ENCODE results near the gene NCKAP1. TPM values are rescaled to one million over a fixed set of nuclear protein-coding genes. Genes with fewer than 3 reads are reported as not detected.

Gene NCKAP1
- polyA plus RNA-seq, 1 experiment: 58.0 TPM

DNA sequence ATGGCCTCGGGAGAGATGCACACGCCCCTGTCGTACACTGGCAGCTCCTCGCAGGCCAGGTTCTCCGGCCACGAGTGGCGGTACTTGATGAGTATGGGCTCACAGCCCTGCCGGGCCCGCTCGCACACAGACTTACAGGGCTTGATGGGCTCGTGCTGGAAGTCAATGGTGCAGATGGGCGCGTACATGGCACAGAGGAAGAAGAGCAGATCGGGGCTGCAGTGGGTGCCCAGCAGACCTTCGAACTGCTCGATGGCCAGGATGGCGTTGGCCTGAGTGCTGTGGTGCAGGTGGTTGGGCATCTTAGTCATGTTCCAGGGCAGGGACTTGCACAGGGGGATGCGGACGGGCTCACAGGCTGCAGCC is 172.2 kb downstream of the NCKAP1 start:
- POLR2A ChIA-PET: interaction anchor here (0.8 kb wide), 1 partner anchor 10 kb away, joined by 3 read pairs; no protein-coding TSS in a partner anchor
- no peaks in the 10 kb centered on the region for H3K36me3 ChIP-seq (ENCODE audit: control insufficient read depth, insufficient read depth, low read length)
- CTCF ChIA-PET: interaction anchor here (1.3 kb wide), 1 partner anchor 23 kb away, joined by 4 read pairs; no protein-coding TSS in a partner anchor
- TF ChIP-seq CTCF (IDR thresholded peaks at IDR 0.05; ENCODE audit: insufficient read depth, low read depth, low read length): no peak
- H3K4me3 ChIP-seq (ENCODE audit: low read depth, low read length): peak overlapping the region; percentile 44
- H3K27me3 ChIP-seq (ENCODE audit: control insufficient read depth, insufficient read depth, low read length): no peaks in the 10 kb centered on the region
- DNase-seq (ENCODE audit: low read depth): no peak

- Histone ChIP-seq H3K36me3 (ENCODE audit: control insufficient read depth, insufficient read depth, low read length) (no peaks in the 10 kb centered on the region), H3K27me3 (ENCODE audit: control insufficient read depth, insufficient read depth, low read length) (no peaks in the 10 kb centered on the region), H3K4me3 (ENCODE audit: low read depth, low read length) (no peak overlapping the region)
- CTCF ChIA-PET: no interaction called here
- no peak for DNase-seq (ENCODE audit: low read depth)
- POLR2A ChIA-PET: no interaction called here
- no peak for TF ChIP-seq CTCF (IDR thresholded peaks at IDR 0.05; ENCODE audit: insufficient read depth, low read depth, low read length)
Observed at GRCh38 chr2:182864949-182865570, 173.2 kb downstream of the NCKAP1 start.

GRCh38 chr2:182863642-182864041 is 174.6 kb downstream of the NCKAP1 start:
- H3K36me3 ChIP-seq (ENCODE audit: control insufficient read depth, insufficient read depth, low read length): no peaks in the 10 kb centered on the region
- TF ChIP-seq CTCF (IDR thresholded peaks at IDR 0.05; ENCODE audit: insufficient read depth, low read depth, low read length): no peak
- H3K4me3 ChIP-seq (ENCODE audit: low read depth, low read length): no peak overlapping the region
- POLR2A ChIA-PET: no interaction called here
- no peak for DNase-seq (ENCODE audit: low read depth)
- CTCF ChIA-PET: no interaction called here
- H3K27me3 ChIP-seq (ENCODE audit: control insufficient read depth, insufficient read depth, low read length): no peaks in the 10 kb centered on the region

DNA sequence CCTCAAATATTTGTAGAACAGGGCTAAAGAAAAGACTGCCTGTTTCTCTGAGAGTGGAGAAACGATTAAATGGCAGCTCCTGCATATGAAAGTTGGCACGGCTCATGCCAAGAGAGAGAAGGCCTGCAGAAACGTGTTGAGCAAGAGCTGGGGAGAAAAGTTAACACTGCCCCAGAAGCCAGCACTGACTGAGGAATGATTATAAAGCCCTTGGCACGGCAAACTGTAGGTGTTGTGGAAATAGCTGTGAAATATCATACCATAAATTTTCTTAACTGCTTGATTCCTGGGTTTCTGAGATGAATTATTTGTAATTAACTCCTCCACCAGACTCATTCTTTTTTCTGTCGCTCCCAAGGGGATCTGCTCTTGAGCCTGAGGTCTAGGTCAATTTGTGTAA is 176.2 kb downstream of the NCKAP1 start:
- ChIA-PET CTCF (no interaction called here), POLR2A (no interaction called here)
- TF ChIP-seq CTCF (IDR thresholded peaks at IDR 0.05; ENCODE audit: insufficient read depth, low read depth, low read length): no peak
- Histone ChIP-seq H3K4me3 (ENCODE audit: low read depth, low read length) (no peak overlapping the region), H3K27me3 (ENCODE audit: control insufficient read depth, insufficient read depth, low read length) (no peaks in the 10 kb centered on the region), H3K36me3 (ENCODE audit: control insufficient read depth, insufficient read depth, low read length) (no peaks in the 10 kb centered on the region)
- no peak for DNase-seq (ENCODE audit: low read depth)

- no peaks in the 10 kb centered on the region for H3K36me3 ChIP-seq (ENCODE audit: control insufficient read depth, insufficient read depth, low read length)
- ChIA-PET CTCF (no interaction called here), POLR2A (no interaction called here)
- H3K27me3 ChIP-seq (ENCODE audit: control insufficient read depth, insufficient read depth, low read length): no peaks in the 10 kb centered on the region
- no peak overlapping the region for H3K4me3 ChIP-seq (ENCODE audit: low read depth, low read length)
- DNase-seq (ENCODE audit: low read depth): no peak
- no peak for TF ChIP-seq CTCF (IDR thresholded peaks at IDR 0.05; ENCODE audit: insufficient read depth, low read depth, low read length)
Observed at GRCh38 chr2:182860858-182861257, 177.4 kb downstream of the NCKAP1 start.

Small RNA genes within 50 kb of the gene (small RNA-seq; reads per million reads assigned to genes)
- gene RF00019 (ENCODE audit: insufficient read length, low read depth, low replicate concordance): not detected
- not detected for gene RF00599 (ENCODE audit: insufficient read length, low read depth, low replicate concordance)
- gene RNU6-1122P (ENCODE audit: insufficient read length, low read depth, low replicate concordance): not detected

Other genes with a start within 250 kb of the NCKAP1 start
- 0.23 and 0.28 TPM in 2 replicates for gene FRZB, start 171.8 kb downstream of the NCKAP1 start, polyA plus RNA-seq (2011; rRNA removed)
- gene DUSP19, start 40.3 kb upstream of the NCKAP1 start, polyA plus RNA-seq (2011; rRNA removed): 2.2 and 2.9 TPM in 2 replicates
- 11.1 and 15.9 TPM in 2 replicates for gene NUP35, start 86.0 kb upstream of the NCKAP1 start, polyA plus RNA-seq (2011; rRNA removed)

Data from BJ (cell line).